ENCODE measurements around the gene BICRAL.

- TF ChIP-seq POLR2A (IDR thresholded peaks at IDR 0.05) = no peak
- TF ChIP-seq, protein P1, sequence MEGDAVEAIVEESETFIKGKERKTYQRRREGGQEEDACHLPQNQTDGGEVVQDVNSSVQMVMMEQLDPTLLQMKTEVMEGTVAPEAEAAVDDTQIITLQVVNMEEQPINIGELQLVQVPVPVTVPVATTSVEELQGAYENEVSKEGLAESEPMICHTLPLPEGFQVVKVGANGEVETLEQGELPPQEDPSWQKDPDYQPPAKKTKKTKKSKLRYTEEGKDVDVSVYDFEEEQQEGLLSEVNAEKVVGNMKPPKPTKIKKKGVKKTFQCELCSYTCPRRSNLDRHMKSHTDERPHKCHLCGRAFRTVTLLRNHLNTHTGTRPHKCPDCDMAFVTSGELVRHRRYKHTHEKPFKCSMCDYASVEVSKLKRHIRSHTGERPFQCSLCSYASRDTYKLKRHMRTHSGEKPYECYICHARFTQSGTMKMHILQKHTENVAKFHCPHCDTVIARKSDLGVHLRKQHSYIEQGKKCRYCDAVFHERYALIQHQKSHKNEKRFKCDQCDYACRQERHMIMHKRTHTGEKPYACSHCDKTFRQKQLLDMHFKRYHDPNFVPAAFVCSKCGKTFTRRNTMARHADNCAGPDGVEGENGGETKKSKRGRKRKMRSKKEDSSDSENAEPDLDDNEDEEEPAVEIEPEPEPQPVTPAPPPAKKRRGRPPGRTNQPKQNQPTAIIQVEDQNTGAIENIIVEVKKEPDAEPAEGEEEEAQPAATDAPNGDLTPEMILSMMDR (IDR thresholded peaks at IDR 0.05) = no peak
- no peak for TF ChIP-seq POLR2AphosphoS5 (IDR thresholded peaks at IDR 0.05; ENCODE audit: insufficient read depth in 1 of 2, low read depth in 1 of 2)
Measured at GRCh38 chr6:42834056-42834455, 52.2 kb downstream of the BICRAL start.

Measured in vagina (tissue), 2 donors.